Measurements from ENCODE around the gene SRRD. TPM values are rescaled to one million over a fixed set of nuclear protein-coding genes. Genes with fewer than 3 reads are reported as not detected.

The SRRD gene
- polyA plus RNA-seq, 1 experiment = 13.1 TPM

- Histone ChIP-seq H3K27me3 (ENCODE audit: control insufficient read depth, insufficient read depth, low read length) (no peaks in the 10 kb centered on the region), H3K4me3 (ENCODE audit: low read depth, low read length) (no peak overlapping the region), H3K36me3 (ENCODE audit: control insufficient read depth, insufficient read depth, low read length) (peaks cover 11% of the 10 kb centered on the region)
- CTCF ChIA-PET = interaction anchor here (0.8 to 2.9 kb wide), 4 partner anchors 12 to 51 kb away, joined by 3 to 23 read pairs (median 3); no protein-coding TSS in a partner anchor
- no peak for DNase-seq (ENCODE audit: low read depth)
- POLR2A ChIA-PET = interaction anchor here (0.6 kb wide), 2 partner anchors 18 to 334 kb away, joined by 3 to 6 read pairs; no protein-coding TSS in a partner anchor
- TF ChIP-seq CTCF (IDR thresholded peaks at IDR 0.05; ENCODE audit: insufficient read depth, low read depth, low read length) = no peak
These were observed 34.7 kb upstream of the SRRD start for GRCh38 chr22:26448941-26449340.

- Histone ChIP-seq H3K4me3 (ENCODE audit: low read depth, low read length) (no peak overlapping the region), H3K27me3 (ENCODE audit: control insufficient read depth, insufficient read depth, low read length) (no peaks in the 10 kb centered on the region), H3K36me3 (ENCODE audit: control insufficient read depth, insufficient read depth, low read length) (peaks cover 14% of the 10 kb centered on the region)
- DNase-seq (ENCODE audit: low read depth) = no peak
- no peak for TF ChIP-seq CTCF (IDR thresholded peaks at IDR 0.05; ENCODE audit: insufficient read depth, low read depth, low read length)
- ChIA-PET CTCF (interaction anchor here (1.6 to 2.9 kb wide), 2 partner anchors 11 to 30 kb away, joined by 3 to 23 read pairs; no protein-coding TSS in a partner anchor), POLR2A (no interaction called here)
These were observed 33.1 kb upstream of the SRRD start for GRCh38 chr22:26450453-26451185.

GRCh38 chr22:26452236-26453016 lies 31.3 kb upstream of the SRRD start:
- ChIA-PET POLR2A (no interaction called here), CTCF (interaction anchor here (0.6 to 2.9 kb wide), 4 partner anchors 10 to 274 kb away, joined by 3 to 23 read pairs (median 4); no protein-coding TSS in a partner anchor)
- H3K27me3 ChIP-seq (ENCODE audit: control insufficient read depth, insufficient read depth, low read length) = no peaks in the 10 kb centered on the region
- H3K4me3 ChIP-seq (ENCODE audit: low read depth, low read length) = no peak overlapping the region
- DNase-seq (ENCODE audit: low read depth) = no peak
- TF ChIP-seq CTCF (IDR thresholded peaks at IDR 0.05; ENCODE audit: insufficient read depth, low read depth, low read length) = no peak
- H3K36me3 ChIP-seq (ENCODE audit: control insufficient read depth, insufficient read depth, low read length) = peaks cover 16% of the 10 kb centered on the region

- POLR2A ChIA-PET = no interaction called here
- no peak for DNase-seq (ENCODE audit: low read depth)
- CTCF ChIA-PET = interaction anchor here (0.6 to 2.9 kb wide), 4 partner anchors 9 to 58 kb away, joined by 3 to 23 read pairs (median 3); no protein-coding TSS in a partner anchor
These were observed 30.5 kb upstream of the SRRD start for GRCh38 chr22:26453216-26453615.

More at GRCh38 chr22:26453216-26453615, 30.5 kb upstream of the SRRD start:
- H3K36me3 ChIP-seq (ENCODE audit: control insufficient read depth, insufficient read depth, low read length) = peaks cover 23% of the 10 kb centered on the region
- TF ChIP-seq CTCF (IDR thresholded peaks at IDR 0.05; ENCODE audit: insufficient read depth, low read depth, low read length) = no peak
- no peak overlapping the region for H3K4me3 ChIP-seq (ENCODE audit: low read depth, low read length)
- H3K27me3 ChIP-seq (ENCODE audit: control insufficient read depth, insufficient read depth, low read length) = no peaks in the 10 kb centered on the region
